NAMALWA (cell line): Measurements from ENCODE around the gene NOTCH1.

Source experiments
- DNase-seq: peaks from one replicate; pipeline ENCODE4 v3.0.0-alpha.2; 2015; ENCODE audit warnings: low spot score

NOTCH1 gene

GRCh38 chr9:136531904-136532798, 13.7 kb downstream of the NOTCH1 start:
- DNase-seq: no peak

GRCh38 chr9:136531186-136531903, 14.5 kb downstream of the NOTCH1 start:
- no peak for DNase-seq

- peak; percentile 25 for DNase-seq
These were observed 15.3 kb downstream of the NOTCH1 start for GRCh38 chr9:136530461-136531089.

DNA sequence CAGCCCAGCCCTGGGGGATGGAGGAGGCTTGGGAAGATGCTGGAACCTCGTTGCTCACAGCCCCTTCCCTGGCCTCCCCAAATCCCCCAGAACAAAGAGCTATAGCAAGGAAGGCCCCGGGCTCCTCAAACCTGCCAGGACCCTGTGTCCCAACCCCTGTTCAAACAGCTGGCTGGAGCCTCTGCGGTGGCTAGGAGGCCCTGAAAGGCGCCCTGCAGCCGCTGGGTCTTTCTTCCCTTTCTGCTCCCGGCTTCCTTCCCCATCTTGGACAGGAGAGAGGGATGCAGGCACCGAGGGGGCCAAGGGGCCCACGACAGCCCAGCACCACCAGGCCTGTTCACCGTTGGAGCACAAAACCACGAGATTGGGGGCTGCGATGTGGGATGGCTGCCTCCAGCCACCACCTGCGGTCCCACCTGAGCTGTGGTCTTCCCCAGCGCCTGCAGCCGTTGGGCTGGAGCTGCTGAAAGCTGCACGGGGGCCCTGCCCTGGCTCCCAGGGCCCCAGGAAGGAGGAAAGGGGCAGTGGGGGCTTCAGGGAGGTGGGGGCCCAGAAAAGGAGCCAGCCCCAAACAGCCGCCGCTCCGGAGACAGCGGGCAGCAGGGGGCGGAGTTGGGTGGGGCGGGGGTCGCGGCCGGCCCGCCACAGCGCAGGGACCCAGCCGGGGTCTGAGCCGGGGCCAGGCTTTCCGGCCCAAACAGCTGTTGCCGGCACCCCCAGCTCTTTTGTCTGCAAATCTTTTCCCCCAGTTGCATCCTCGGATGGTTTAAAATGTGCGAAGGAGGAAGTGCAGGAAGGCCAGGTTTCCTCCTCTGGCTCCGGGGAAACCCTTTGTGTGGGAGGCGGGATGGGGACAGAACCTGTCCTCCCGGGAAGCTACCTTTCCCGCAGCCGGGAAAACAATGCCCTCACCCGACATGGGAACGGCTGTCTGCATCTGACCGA, 16.1 kb downstream of the NOTCH1 start:
- no peak for DNase-seq

DNA sequence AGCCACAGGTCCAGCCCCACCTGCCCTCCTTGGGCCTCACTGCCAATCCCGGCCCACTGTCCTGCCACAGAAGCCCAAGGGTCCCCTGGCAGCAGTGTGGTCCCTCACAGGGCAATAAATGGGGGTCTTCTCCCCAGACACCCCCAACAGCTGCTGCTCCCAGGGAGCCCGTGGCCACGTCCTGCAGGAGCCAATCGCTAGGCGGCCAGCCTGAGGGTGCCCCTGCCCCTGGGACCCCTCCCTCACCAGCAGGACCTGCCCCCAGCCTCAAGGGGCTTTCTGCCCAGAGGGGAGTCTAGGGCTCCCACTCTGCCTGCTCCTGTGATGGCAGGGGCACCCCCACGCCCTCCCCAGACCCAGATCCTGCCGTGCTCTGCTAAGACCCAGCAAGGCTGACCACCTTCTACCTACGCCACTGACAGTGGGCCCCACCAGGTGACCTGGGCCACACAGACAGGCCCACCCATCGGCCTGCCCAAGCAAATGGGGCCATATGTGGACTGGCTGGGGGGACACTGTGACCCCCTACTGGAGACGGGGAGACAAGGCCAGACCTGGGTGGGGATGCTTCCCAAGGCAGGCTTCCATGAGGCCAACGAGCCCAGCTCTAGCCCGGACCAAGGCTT, 17.0 kb downstream of the NOTCH1 start:
- DNase-seq: no peak

DNA sequence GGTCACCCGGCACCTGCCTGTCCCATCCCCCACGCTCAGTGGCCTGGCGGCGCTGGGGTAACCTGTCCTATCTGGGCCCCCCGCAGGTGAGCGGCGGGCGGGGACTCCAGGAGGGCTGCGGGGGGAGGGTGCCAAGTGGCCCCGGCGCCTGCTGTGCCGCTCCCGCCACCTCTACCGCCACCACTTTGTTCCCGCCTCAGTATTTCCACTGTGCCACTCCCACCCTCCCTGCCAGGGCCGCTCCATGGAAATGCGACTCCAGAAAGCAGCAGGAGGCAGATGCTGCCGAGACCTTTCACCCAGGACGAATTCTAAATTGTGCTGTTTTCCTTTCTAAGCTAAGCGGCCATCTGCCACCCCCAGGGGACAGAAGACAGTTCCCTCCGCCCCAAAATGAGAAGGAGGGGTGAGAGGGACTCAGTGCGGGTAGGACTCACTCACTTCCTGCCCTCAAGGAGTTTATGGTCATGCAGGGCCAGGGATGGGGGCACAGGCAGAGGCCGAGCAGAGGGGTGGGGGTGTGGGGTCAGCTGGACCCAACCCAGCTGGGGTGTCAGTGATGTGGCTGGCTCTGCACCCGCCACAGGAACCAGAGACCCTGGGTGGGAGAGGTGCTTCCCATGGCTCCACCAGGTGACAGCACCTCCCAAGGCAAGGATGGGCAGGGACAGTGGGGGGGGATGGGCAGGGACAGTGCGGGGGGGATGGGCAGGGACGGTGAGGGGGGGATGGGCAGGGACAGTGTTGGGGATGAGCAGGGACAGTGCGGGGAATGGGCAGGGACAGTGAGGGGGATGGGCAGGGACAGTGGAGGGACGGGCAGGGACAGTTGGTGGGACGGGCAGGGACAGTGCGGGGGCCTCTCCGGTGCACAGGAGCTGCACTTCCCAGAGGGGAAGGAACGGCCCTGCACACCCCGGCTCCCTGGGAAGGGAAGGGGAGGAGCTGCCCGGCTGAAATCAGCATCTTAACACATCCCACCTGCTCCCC, 17.8 kb downstream of the NOTCH1 start:
- DNase-seq: peak; percentile 70

DNA sequence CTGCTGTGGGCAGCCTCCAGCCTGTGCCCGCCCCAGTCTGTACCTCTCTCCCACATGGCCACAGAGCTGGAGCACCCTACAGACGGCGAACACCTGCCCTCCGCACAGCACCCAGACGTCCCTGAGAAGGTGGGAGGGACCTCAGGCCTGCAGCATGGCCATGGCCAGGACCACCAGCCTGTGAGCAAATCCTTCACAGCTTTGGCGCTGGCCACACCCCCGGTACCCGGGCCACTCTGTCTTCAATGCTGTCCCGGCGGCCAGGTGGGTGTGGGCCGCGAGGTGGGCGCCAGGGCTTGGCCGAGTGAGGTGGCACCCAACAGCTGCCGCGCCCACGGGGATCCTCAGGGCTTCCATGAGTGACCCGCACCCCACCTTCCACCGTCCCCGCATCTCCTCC, 18.7 kb downstream of the NOTCH1 start:
- DNase-seq: no peak

GRCh38 chr9:136526625-136527066, 19.2 kb downstream of the NOTCH1 start:
- no peak for DNase-seq

DNA sequence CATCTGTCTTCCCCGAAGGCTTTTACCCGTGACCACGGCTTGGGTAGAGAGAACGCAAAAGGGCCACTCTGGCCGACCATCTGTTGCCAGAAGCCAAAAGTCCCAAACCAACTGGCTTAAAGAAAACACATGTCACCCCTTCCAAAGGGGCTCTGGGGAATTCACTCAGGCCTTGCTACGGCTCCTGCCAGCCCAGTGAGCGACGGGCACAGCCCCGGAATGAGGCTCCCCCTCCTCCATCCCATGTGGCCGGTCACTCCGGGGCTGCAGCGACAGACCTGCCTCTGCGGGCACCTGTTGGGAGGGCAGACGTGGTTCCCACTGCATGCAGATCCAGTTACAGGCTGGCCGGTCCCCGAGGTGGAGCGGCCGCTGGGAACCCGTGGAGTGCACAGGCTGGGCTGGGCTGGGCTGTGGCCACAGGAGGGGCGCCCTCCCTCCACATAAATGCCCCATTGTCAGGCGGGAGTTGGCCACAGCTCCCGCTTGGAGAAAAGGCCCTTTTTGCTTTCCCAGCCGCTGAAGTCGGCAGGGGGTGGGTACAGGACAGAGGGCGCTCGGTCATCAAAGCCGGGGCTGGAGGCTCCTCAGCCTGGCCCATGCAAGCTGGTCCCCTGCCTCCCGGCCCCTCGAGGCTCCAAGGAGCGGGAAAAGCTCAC, 19.9 kb downstream of the NOTCH1 start:
- no peak for DNase-seq

GRCh38 chr9:136525207-136525606, 20.6 kb downstream of the NOTCH1 start:
- no peak for DNase-seq

DNA sequence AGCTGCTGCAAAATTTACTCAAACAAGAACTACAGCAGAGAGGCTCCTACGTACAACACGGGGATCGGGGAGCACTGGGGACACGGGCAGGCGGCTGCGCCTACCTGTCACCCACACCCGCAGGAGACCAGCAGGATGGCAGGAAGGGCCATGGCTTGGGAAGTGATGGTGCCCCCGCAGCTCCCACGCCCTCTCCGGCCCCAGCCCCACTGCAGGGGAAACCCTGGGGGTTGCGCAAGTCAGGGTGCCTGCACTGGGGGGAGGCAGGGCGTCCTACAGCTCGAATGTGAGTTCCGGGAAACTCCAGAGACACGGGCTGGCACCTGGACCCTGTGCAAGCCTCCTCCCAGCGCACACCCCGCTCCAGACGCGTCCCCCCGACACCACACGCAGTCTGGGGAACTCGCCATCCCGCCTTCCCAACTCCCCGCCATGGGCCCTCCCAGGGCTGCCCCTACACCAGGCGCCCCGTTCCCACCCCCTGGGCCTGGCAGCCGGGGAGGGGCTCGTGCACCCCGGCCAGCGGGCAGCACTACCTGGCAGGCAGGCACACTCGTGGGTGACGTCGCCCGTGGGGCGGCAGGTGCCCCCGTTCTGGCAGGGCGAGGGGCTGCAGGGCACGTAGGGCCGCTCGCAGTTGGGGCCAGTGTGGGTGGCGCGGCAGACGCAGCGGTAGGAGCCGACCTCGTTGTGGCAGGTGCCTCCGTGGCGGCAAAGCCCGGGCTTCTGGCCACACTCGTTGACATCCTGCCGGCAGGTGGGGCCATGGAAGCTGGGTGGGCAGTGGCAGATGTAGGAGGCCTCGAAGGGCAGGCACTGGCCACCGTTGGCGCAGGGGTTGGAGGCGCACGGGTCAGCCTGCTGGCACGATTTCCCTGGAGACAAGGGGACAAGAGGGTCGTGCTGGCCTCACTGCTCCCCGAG, 23.3 kb downstream of the NOTCH1 start:
- DNase-seq: no peak

- no peak for DNase-seq
These were observed 24.3 kb downstream of the NOTCH1 start for GRCh38 chr9:136521537-136521936.

DNA sequence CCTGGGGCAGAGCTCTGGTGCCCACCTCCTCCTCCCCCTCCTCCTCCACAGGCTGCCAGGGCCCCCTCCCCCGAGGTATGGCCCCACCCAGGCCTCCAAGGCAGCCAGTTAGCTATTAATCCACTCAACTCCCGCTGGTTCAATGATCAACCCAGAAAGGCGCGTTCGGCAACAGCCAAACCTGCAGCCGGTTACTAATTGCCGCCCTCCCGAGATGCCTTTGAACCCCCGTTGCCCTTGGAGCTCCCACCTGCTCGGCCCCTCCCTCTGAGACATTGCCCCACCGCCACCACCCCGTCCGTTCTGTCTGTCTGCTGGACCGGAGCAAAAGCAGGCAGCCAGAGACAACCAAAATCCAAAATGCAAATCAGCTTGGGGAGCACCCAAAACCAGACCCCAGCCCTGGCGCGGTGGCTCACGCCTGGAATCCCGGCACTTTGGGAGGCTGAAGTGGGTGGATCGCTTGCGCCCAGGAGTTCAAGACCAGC, 25.8 kb downstream of the NOTCH1 start:
- DNase-seq: no peak

- no peak for DNase-seq
These were observed 26.4 kb downstream of the NOTCH1 start for GRCh38 chr9:136519263-136520052.

DNA sequence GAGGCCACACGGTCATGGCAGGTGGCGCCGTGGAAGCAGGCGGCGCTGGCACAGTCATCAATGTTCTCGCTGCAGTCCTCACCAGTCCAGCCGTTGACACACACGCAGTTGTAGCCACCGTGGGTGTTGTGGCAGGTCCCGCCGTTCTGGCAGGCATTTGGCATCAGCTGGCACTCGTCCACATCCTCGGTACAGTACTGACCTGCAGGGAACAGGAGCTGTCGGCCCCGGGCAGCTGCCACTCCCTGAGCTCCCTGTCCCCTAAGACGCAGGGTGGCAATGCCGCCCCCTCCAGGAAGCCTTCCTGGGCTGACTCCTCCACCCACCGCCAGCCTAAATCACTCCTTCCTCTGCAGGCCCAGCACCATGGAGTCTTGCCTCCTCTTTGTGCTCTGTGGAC, 27.2 kb downstream of the NOTCH1 start:
- DNase-seq: no peak

GRCh38 chr9:136517950-136518349, 27.9 kb downstream of the NOTCH1 start:
- no peak for DNase-seq

GRCh38 chr9:136517012-136517743, 28.7 kb downstream of the NOTCH1 start:
- DNase-seq: no peak
